HepG2 (cell line): Measurements from ENCODE around the gene HSD11B2. TPM values are rescaled to one million over a fixed set of nuclear protein-coding genes. Genes with fewer than 3 reads are reported as not detected.
A peak's percentile ranks its signal among the peaks of the same experiment; 100 is the strongest.

Source experiments
- BCL6 ChIP-seq: IDR thresholded peaks from 2 replicates; pipeline ENCODE4 v1.6.1; 2016; ENCODE audit warnings: missing genetic modification reagents, missing compliant biosample characterization
- CHCHD3 ChIP-seq: sonication (generic); formaldehyde crosslinking; IDR thresholded peaks from 2 replicates; pipeline ENCODE4 v1.8.0; 2022; ENCODE audit warnings: mild to moderate bottlenecking, missing genetic modification reagents, moderate library complexity
- MAFG ChIP-seq: sonication (generic); formaldehyde crosslinking; IDR thresholded peaks from 2 replicates; pipeline ENCODE4 v1.5.1; 2020; ENCODE audit warnings: mild to moderate bottlenecking, missing genetic modification reagents
- MED1 ChIP-seq: sonication (generic); formaldehyde crosslinking; IDR thresholded peaks from 2 replicates; pipeline ENCODE4 v1.4.0; 2020; ENCODE audit warnings: missing genetic modification reagents
- MEIS2 ChIP-seq: sonication (generic); formaldehyde crosslinking; IDR thresholded peaks from 2 replicates; pipeline ENCODE4 v1.9.0; 2021; ENCODE audit warnings: mild to moderate bottlenecking, missing genetic modification reagents
- MIER3 ChIP-seq: IDR thresholded peaks from 2 replicates; pipeline ENCODE4 v1.6.1; 2016; ENCODE audit warnings: missing compliant biosample characterization, borderline replicate concordance
- MTA3 ChIP-seq: sonication (generic); formaldehyde crosslinking; IDR thresholded peaks from 2 replicates; pipeline ENCODE4 v1.4.0; 2020; ENCODE audit warnings: missing genetic modification reagents
- NKX3-1 ChIP-seq: sonication (generic); formaldehyde crosslinking; IDR thresholded peaks from 2 replicates; pipeline ENCODE4 v1.5.0; 2020; ENCODE audit warnings: missing genetic modification reagents
- TP53 ChIP-seq: sonication (generic); formaldehyde crosslinking; conservative IDR thresholded peaks from 2 replicates; pipeline ENCODE4 v1.4.0; 2020; ENCODE audit warnings: missing genetic modification reagents
- YY1 ChIP-seq: IDR thresholded peaks from 2 replicates; pipeline ENCODE4 v1.6.1; 2011; ENCODE audit warnings: low read length, low read depth, moderate library complexity, mild to moderate bottlenecking; ENCODE audit not compliant: insufficient read depth, insufficient replicate concordance
- ZNF354B ChIP-seq: sonication (generic); formaldehyde crosslinking; IDR thresholded peaks from 2 replicates; pipeline ENCODE4 v1.8.0; 2022; ENCODE audit warnings: mild to moderate bottlenecking, missing genetic modification reagents
- ZNF510 ChIP-seq: sonication (generic); formaldehyde crosslinking; IDR thresholded peaks from 2 replicates; pipeline ENCODE4 v1.4.0; 2020; ENCODE audit warnings: low read depth, mild to moderate bottlenecking, missing genetic modification reagents
- ZNF570 ChIP-seq: sonication (generic); formaldehyde crosslinking; IDR thresholded peaks from 2 replicates; pipeline ENCODE4 v1.4.0; 2020; ENCODE audit warnings: mild to moderate bottlenecking, missing genetic modification reagents, borderline replicate concordance
- ZNF775 ChIP-seq: sonication (generic); formaldehyde crosslinking; IDR thresholded peaks from 2 replicates; pipeline ENCODE4 v1.4.0; 2020; ENCODE audit warnings: missing genetic modification reagents, mild to moderate bottlenecking, moderate library complexity, borderline replicate concordance
- ZNF839 ChIP-seq: sonication (generic); formaldehyde crosslinking; IDR thresholded peaks from 2 replicates; pipeline ENCODE4 v1.4.0; 2020; ENCODE audit warnings: missing genetic modification reagents, mild to moderate bottlenecking, borderline replicate concordance
- ZNF891 ChIP-seq: sonication (generic); formaldehyde crosslinking; IDR thresholded peaks from 2 replicates; pipeline ENCODE4 v1.5.0; 2020; ENCODE audit warnings: mild to moderate bottlenecking, missing genetic modification reagents
- polyA plus RNA-seq, 8 experiments: library from polyadenylated mRNA; depleted of rRNA in 3 of 8; stranded (reverse) in 7 of 8; unstranded in 1 of 8; fragments of >200 nt; fragmentation: Illumina TruSeq in 4 of 8; extraction: Trizol in 4 of 8; gene quantifications; 2 replicates each; pipeline versions ENCODE4 v1.2.1 to v1.2.3, GENCODE V29; 2011 to 2016; ENCODE audit warnings: low read depth in 4 of 8, missing spikeins in 1 of 8, mixed read lengths in 1 of 8; ENCODE audit not compliant: insufficient read depth in 1 of 8
- total RNA-seq, 5 experiments: library from RNA; depleted of rRNA; stranded (reverse); fragments of >200 nt; fragmentation: Illumina TruSeq; extraction: Trizol; gene quantifications; 2 replicates each; pipeline ENCODE4 v1.2.3, GENCODE V29; 2016; ENCODE audit warnings: low read depth in 1 of 5
- TF ChIP-seq, protein P1 (sequence below): sonication (generic); formaldehyde crosslinking; IDR thresholded peaks from 2 replicates; pipeline ENCODE4 v1.8.1; 2023; ENCODE audit warnings: missing genetic modification reagents, mild to moderate bottlenecking, borderline replicate concordance
- TF ChIP-seq, protein P2 (sequence below): sonication (generic); formaldehyde crosslinking; IDR thresholded peaks from 2 replicates; pipeline ENCODE4 v1.4.0; 2020; ENCODE audit warnings: missing genetic modification reagents
- TF ChIP-seq, protein P3 (sequence below): sonication (generic); formaldehyde crosslinking; IDR thresholded peaks from 2 replicates; pipeline ENCODE4 v1.4.0; 2020; ENCODE audit warnings: missing genetic modification reagents
- TF ChIP-seq, protein P4 (sequence below): sonication (generic); formaldehyde crosslinking; IDR thresholded peaks from 2 replicates; pipeline ENCODE4 v1.4.0; 2020; ENCODE audit warnings: missing genetic modification reagents
- TF ChIP-seq, protein P5 (sequence below): sonication (generic); formaldehyde crosslinking; conservative IDR thresholded peaks from 2 replicates; pipeline ENCODE4 v1.5.0; 2020; ENCODE audit warnings: missing genetic modification reagents

HSD11B2 gene
- total and polyA plus RNA-seq, 2 of the 13 experiments (the other 11 are each of a cell fraction or from before 2014, with no cell fraction given) = 8.9 to 13.6 TPM

DNA sequence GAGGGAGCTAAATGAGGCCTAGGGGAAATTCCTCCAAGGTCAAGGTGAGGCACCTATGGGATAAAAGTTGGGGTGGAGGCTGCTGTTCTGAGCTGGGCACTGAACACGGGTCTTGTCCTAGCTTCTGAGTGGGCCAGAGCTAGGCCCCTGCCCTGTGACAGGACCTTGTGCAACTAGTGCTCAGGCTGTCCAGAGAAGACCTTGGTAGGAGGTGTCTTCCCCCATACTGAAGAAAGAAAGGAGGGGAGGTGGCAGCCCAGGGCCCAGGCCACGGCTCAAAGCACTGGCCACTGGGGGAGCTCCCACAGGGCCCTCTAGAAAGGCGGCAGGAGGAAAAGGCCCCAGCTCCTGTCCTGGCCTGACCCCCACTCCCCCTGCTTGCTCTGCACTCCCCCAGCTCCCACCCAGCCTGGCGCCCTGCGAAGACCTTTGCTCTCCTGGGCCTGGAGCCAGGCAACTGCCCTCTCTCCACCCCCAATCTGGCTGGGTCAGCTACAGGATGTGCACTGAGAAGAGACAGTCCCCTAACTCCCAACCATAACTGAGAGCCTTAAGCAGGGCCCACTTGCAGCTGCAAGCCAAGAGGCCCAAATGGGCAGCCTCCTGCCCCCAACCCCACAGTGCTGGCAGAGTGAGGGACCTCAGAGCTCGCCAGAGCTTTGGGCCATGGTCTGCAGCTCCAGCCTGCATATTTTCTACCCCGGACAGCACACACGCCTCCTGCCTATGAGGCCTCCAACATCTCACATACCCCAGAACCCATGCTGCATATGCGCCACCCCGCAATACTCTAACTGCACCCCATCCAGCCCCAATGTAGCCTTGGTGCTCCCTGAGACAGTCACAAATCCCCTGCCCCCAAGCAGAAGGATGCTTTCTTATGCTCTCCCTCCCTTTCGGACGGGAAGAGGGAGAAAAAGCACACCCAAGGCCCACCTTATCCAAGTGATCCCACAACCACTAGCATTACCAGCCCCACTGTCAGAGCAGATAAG lies 15.3 kb downstream of the HSD11B2 start (continued):
- TF ChIP-seq NKX3-1 (CRISPR knock-in tag) (no peak), MIER3 (CRISPR knock-in tag) (no peak), YY1 (no peak), TP53 (0 out of 2 replicates have a peak, but pooled peaks have one; percentile 58), ZNF570 (CRISPR knock-in tag) (no peak), MED1 (CRISPR knock-in tag) (peak; percentile 83), MTA3 (no peak), ZNF510 (no peak), ZNF354B (CRISPR knock-in tag) (no peak), CHCHD3 (CRISPR knock-in tag) (no peak), MEIS2 (CRISPR knock-in tag) (no peak; the same call in 1 of the 2 replicates), ZNF839 (CRISPR knock-in tag) (no peak), MAFG (no peak), ZNF891 (peak; percentile 81), ZNF775 (CRISPR knock-in tag) (no peak), BCL6 (CRISPR knock-in tag) (peak; percentile 58)
- TF ChIP-seq, protein P1, sequence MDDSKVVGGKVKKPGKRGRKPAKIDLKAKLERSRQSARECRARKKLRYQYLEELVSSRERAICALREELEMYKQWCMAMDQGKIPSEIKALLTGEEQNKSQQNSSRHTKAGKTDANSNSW (CRISPR knock-in tag) = no peak
- TF ChIP-seq, protein P2, sequence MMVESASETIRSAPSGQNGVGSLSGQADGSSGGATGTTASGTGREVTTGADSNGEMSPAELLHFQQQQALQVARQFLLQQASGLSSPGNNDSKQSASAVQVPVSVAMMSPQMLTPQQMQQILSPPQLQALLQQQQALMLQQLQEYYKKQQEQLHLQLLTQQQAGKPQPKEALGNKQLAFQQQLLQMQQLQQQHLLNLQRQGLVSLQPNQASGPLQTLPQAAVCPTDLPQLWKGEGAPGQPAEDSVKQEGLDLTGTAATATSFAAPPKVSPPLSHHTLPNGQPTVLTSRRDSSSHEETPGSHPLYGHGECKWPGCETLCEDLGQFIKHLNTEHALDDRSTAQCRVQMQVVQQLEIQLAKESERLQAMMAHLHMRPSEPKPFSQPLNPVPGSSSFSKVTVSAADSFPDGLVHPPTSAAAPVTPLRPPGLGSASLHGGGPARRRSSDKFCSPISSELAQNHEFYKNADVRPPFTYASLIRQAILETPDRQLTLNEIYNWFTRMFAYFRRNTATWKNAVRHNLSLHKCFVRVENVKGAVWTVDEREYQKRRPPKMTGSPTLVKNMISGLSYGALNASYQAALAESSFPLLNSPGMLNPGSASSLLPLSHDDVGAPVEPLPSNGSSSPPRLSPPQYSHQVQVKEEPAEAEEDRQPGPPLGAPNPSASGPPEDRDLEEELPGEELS = no peak
- TF ChIP-seq, protein P3, sequence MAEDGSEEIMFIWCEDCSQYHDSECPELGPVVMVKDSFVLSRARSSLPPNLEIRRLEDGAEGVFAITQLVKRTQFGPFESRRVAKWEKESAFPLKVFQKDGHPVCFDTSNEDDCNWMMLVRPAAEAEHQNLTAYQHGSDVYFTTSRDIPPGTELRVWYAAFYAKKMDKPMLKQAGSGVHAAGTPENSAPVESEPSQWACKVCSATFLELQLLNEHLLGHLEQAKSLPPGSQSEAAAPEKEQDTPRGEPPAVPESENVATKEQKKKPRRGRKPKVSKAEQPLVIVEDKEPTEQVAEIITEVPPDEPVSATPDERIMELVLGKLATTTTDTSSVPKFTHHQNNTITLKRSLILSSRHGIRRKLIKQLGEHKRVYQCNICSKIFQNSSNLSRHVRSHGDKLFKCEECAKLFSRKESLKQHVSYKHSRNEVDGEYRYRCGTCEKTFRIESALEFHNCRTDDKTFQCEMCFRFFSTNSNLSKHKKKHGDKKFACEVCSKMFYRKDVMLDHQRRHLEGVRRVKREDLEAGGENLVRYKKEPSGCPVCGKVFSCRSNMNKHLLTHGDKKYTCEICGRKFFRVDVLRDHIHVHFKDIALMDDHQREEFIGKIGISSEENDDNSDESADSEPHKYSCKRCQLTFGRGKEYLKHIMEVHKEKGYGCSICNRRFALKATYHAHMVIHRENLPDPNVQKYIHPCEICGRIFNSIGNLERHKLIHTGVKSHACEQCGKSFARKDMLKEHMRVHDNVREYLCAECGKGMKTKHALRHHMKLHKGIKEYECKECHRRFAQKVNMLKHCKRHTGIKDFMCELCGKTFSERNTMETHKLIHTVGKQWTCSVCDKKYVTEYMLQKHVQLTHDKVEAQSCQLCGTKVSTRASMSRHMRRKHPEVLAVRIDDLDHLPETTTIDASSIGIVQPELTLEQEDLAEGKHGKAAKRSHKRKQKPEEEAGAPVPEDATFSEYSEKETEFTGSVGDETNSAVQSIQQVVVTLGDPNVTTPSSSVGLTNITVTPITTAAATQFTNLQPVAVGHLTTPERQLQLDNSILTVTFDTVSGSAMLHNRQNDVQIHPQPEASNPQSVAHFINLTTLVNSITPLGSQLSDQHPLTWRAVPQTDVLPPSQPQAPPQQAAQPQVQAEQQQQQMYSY (CRISPR knock-in tag) = no peak
- TF ChIP-seq, protein P4, sequence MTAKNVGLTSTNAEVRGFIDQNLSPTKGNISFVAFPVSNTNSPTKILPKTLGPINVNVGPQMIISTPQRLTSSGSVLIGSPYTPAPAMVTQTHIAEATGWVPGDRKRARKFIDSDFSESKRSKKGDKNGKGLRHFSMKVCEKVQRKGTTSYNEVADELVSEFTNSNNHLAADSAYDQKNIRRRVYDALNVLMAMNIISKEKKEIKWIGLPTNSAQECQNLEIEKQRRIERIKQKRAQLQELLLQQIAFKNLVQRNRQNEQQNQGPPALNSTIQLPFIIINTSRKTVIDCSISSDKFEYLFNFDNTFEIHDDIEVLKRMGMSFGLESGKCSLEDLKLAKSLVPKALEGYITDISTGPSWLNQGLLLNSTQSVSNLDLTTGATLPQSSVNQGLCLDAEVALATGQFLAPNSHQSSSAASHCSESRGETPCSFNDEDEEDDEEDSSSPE (CRISPR knock-in tag) = peak; percentile 73
- TF ChIP-seq, protein P5, sequence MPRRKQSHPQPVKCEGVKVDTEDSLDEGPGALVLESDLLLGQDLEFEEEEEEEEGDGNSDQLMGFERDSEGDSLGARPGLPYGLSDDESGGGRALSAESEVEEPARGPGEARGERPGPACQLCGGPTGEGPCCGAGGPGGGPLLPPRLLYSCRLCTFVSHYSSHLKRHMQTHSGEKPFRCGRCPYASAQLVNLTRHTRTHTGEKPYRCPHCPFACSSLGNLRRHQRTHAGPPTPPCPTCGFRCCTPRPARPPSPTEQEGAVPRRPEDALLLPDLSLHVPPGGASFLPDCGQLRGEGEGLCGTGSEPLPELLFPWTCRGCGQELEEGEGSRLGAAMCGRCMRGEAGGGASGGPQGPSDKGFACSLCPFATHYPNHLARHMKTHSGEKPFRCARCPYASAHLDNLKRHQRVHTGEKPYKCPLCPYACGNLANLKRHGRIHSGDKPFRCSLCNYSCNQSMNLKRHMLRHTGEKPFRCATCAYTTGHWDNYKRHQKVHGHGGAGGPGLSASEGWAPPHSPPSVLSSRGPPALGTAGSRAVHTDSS (CRISPR knock-in tag) = no peak
